GM23248 (cell line): ENCODE results near the gene ARHGAP10.

Experiments used
- EZH2 ChIP-seq: fragments of 200-600 bp; sonication (generic); IDR thresholded peaks from 2 replicates; pipeline ENCODE4 v1.6.1; 2018; ENCODE audit warnings: antibody characterized with exemption, mild to moderate bottlenecking; ENCODE audit not compliant: insufficient read depth, poor library complexity, severe bottlenecking
- EZH2phosphoT487 ChIP-seq: fragments of 200-600 bp; sonication (generic); IDR thresholded peaks from 2 replicates; pipeline ENCODE4 v1.6.1; 2018; ENCODE audit warnings: antibody characterized with exemption, moderate library complexity, mild to moderate bottlenecking, low read depth; ENCODE audit not compliant: insufficient read depth

DNA sequence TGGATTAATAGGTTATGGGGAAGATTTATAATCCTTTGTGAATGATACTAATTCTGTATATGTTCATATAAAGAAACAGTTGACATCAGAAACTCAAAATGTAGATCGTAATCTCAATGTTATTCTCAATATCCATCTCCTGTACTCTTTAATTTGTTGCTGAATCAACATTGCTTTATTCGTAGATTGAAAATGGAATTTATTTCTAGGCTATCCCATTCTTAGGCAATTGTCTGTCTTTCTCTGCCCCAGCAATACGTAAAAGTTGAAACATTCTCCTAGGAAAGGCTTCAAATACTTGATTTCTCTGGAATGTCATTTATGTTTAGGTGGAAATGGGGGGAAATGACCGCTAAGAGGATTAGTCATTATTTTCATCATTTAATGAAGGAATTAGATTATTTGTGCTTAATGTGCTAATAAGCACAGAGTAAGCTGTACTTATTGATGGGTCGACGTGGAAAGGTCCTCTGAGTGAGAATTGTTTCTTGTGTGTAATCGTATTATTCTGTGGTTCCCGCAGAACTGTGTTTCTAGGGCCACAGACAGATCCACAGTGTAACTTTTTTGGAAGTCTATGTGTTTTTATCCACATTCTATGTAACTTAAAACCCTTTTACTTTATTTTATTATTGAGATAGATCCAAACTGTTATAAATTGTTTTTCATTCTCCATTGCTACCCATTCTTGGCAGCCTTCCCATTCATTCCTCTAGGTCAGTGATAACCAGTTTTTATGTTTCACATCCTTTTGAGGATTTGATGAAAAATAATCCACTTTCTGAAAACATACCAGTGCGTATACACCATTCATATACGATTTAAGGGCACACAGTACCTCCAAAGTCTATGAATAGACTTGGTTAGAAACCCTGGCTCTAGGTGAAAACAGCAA, 262.9 kb downstream of the ARHGAP10 start:
- TF ChIP-seq EZH2phosphoT487: no peak
- no peak for TF ChIP-seq EZH2
